Endodermal cell (in vitro differentiated cells): ENCODE results near the gene SUSD1. TPM values are rescaled to one million over a fixed set of nuclear protein-coding genes. Genes with fewer than 3 reads are reported as not detected.

ENCODE experiments used
- DNase-seq: peaks from one replicate; pipeline ENCODE4 v3.0.0-alpha.2; 2017
- H3K27ac ChIP-seq: 2 replicates; pipeline ENCODE4 v1.5.1; 2013; ENCODE audit warnings: mild to moderate bottlenecking, low read depth, low read length, moderate library complexity
- H3K27me3 ChIP-seq: 2 replicates; pipeline ENCODE4 v1.6.1; 2013; ENCODE audit warnings: mild to moderate bottlenecking, low read length, moderate library complexity; ENCODE audit not compliant: insufficient read depth, control insufficient read depth, poor library complexity, severe bottlenecking
- H3K36me3 ChIP-seq: 2 replicates; pipeline ENCODE4 v1.7.0; 2013; ENCODE audit warnings: mild to moderate bottlenecking, low read length, moderate library complexity; ENCODE audit not compliant: control insufficient read depth, insufficient read depth
- H3K4me1 ChIP-seq: one replicate; pipeline ENCODE4 v1.7.0; 2013; ENCODE audit warnings: low read length; ENCODE audit not compliant: control insufficient read depth, insufficient read depth
- H3K4me3 ChIP-seq: 2 replicates; pipeline ENCODE4 v1.5.1; 2013; ENCODE audit warnings: mild to moderate bottlenecking, low read length, moderate library complexity
- H3K9ac ChIP-seq: 2 replicates; pipeline ENCODE4 v1.6.1; 2013; ENCODE audit warnings: mild to moderate bottlenecking, low read length, moderate library complexity; ENCODE audit not compliant: poor library complexity, severe bottlenecking; ENCODE audit errors: extremely low read depth
- H3K9me3 ChIP-seq: 2 replicates; pipeline ENCODE4 v1.6.1; 2013; ENCODE audit warnings: mild to moderate bottlenecking, low read length, moderate library complexity; ENCODE audit not compliant: control insufficient read depth
- H3K27ac Mint-ChIP-seq: 2 replicates; pipeline ENCODE4 v1.8.0; 2020; ENCODE audit warnings: mixed read lengths
- H3K27me3 Mint-ChIP-seq: 2 replicates; pipeline ENCODE4 v1.8.0; 2021; ENCODE audit warnings: mild to moderate bottlenecking, mixed read lengths; ENCODE audit not compliant: insufficient read depth
- H3K36me3 Mint-ChIP-seq: 2 replicates; pipeline ENCODE4 v1.8.0; 2020; ENCODE audit warnings: low read depth, mixed read lengths
- H3K4me1 Mint-ChIP-seq: 2 replicates; pipeline ENCODE4 v1.8.0; 2020; ENCODE audit warnings: mixed read lengths
- H3K4me3 Mint-ChIP-seq: 2 replicates; pipeline ENCODE4 v1.8.0; 2020; ENCODE audit warnings: mild to moderate bottlenecking, moderate library complexity, mixed read lengths
- H3K9me3 Mint-ChIP-seq: 2 replicates; pipeline ENCODE4 v1.8.0; 2020; ENCODE audit warnings: mild to moderate bottlenecking, mixed read lengths
- CTCF ChIP-seq: fragments of 200-600 bp; sonication (generic); conservative IDR thresholded peaks from 2 replicates; pipeline ENCODE4 v1.5.0; 2021; ENCODE audit warnings: antibody characterized with exemption, mild to moderate bottlenecking
- WGBS, 2 experiments: methylation state at CpG; one replicate each; pipeline versions ENCODE4 v1.1.5 to v1.1.7; 2013; ENCODE audit warnings: missing lambda C conversion rate in 2 of 2, mixed read lengths in 1 of 2; ENCODE audit not compliant: insufficient coverage in 1 of 2, insufficient read length in 1 of 2; 5-methylcytosine and 5-hydroxymethylcytosine counted together
- total RNA-seq, 2 donors: library from RNA; stranded (reverse); fragmentation: NEBNext Ultra II Directional in 1 of 2; extraction: Animal tissue kit (Norgen Biotek cat#: 25700) in 1 of 2; gene quantifications; 2 replicates in 1 of 2; 3 replicates in 1 of 2; pipeline ENCODE4 v1.2.1, GENCODE V29; 2021

Gene SUSD1
- total RNA-seq, 2 donors from 2014 or later, result 7.7 to 10.4 TPM

GRCh38 chr9:112125951-112126388 lies 49.1 kb downstream of the SUSD1 start:
- Mint-ChIP-seq H3K36me3 (peaks cover 14% of the 10 kb centered on the region), H3K27ac (no peak overlapping the region), H3K9me3 (no peaks in the 10 kb centered on the region), H3K27me3 (no peaks in the 10 kb centered on the region), H3K4me1 (no peaks in the 10 kb centered on the region), H3K4me3 (no peak overlapping the region)
- H3K4me1 ChIP-seq, result no peaks in the 10 kb centered on the region
- no peak for TF ChIP-seq CTCF
- no peaks in the 10 kb centered on the region for H3K9me3 ChIP-seq
- H3K36me3 ChIP-seq, result no peaks in the 10 kb centered on the region
- 100% methylated on average over 1 of the region's 1 CpG; no CpG with 5 or more reads in 1 of the 2 experiments for WGBS, 2 experiments
- H3K4me3 ChIP-seq, result no peak overlapping the region
- no peak overlapping the region for H3K9ac ChIP-seq
- H3K27me3 ChIP-seq, result no peaks in the 10 kb centered on the region
- H3K27ac ChIP-seq, result no peak overlapping the region
- no peak for DNase-seq

GRCh38 chr9:112124156-112124555 lies 50.9 kb downstream of the SUSD1 start:
- DNase-seq, result no peak
- Mint-ChIP-seq H3K36me3 (peaks cover 14% of the 10 kb centered on the region), H3K27me3 (no peaks in the 10 kb centered on the region), H3K4me3 (no peak overlapping the region), H3K4me1 (peaks cover 6% of the 10 kb centered on the region), H3K9me3 (no peaks in the 10 kb centered on the region), H3K27ac (no peak overlapping the region)
- H3K27ac ChIP-seq, result no peak overlapping the region
- H3K9ac ChIP-seq, result no peak overlapping the region
- no peak for TF ChIP-seq CTCF
- H3K4me3 ChIP-seq, result no peak overlapping the region
- no peaks in the 10 kb centered on the region for H3K36me3 ChIP-seq
- no peaks in the 10 kb centered on the region for H3K27me3 ChIP-seq
- no peaks in the 10 kb centered on the region for H3K4me1 ChIP-seq
- no peaks in the 10 kb centered on the region for H3K9me3 ChIP-seq
- WGBS, 2 experiments, result 96 to 97% methylated on average over 5 of the region's 5 CpGs

- Mint-ChIP-seq H3K4me3 (no peak overlapping the region), H3K36me3 (peaks cover 14% of the 10 kb centered on the region), H3K27ac (no peak overlapping the region), H3K27me3 (no peaks in the 10 kb centered on the region), H3K9me3 (no peaks in the 10 kb centered on the region), H3K4me1 (peaks cover 7% of the 10 kb centered on the region)
- no peaks in the 10 kb centered on the region for H3K27me3 ChIP-seq
- H3K4me1 ChIP-seq, result no peaks in the 10 kb centered on the region
- H3K36me3 ChIP-seq, result no peaks in the 10 kb centered on the region
- DNase-seq, result no peak
- H3K4me3 ChIP-seq, result no peak overlapping the region
- H3K27ac ChIP-seq, result no peak overlapping the region
- H3K9me3 ChIP-seq, result no peaks in the 10 kb centered on the region
- H3K9ac ChIP-seq, result no peak overlapping the region
- no peak for TF ChIP-seq CTCF
- WGBS, 2 experiments, result 93 to 98% methylated on average over 4 of the region's 4 CpGs
Observed at GRCh38 chr9:112121633-112122032, 53.5 kb downstream of the SUSD1 start.
